ENCODE results near the gene LANCL2.

- no peak for TF ChIP-seq GATA2 (IDR thresholded peaks at IDR 0.05; ENCODE audit: low read depth, low read length)
- TF ChIP-seq GATA3 (IDR thresholded peaks at IDR 0.05; ENCODE audit: low read depth, low read length), result no peak
Observed at GRCh38 chr7:55481155-55481554, 116.0 kb downstream of the LANCL2 start.

Data from SH-SY5Y (cell line).